GM18505 (cell line): ENCODE data around the gene KCTD14.
A peak's percentile ranks its signal among the peaks of the same experiment; 100 is the strongest.
"Not testable (repeated sequence)": the region's sequence is repeated elsewhere in the genome, so short reads cannot be mapped to it uniquely, and the experiment has no call there.

Experiments used
- ATAC-seq: cut with Tn5 transposase; IDR thresholded peaks from one replicate; pipeline ENCODE4 v1.9.1; 2021; ENCODE audit not compliant: unreplicated experiment
- POLR2A ChIP-seq: IDR thresholded peaks from 4 replicates; pipeline ENCODE4 v1.6.1; 2011; ENCODE audit warnings: borderline replicate concordance; ENCODE audit not compliant: insufficient read depth, insufficient read length; ENCODE audit errors: extremely low read depth

KCTD14 gene

DNA sequence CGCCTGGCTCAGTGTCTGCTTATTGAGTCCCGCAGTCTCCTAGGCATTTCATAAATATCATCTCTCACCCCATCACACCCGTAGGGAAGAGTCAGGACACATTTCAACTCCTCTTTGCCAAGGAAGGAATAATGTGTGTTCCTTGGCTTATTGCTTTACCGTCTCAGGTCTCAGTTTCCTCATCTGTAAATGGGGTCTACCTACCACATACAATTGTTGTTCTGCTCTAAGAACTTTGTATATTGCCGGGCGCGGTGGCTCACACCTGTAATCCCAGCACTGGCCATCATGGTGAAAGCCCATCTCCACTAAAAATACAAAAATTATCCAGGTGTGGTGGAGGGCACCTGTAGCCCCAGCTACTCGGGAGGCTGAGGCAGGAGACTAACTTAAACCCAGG is 37.5 kb upstream of the KCTD14 start:
- no peak for TF ChIP-seq POLR2A
- no peak for ATAC-seq

DNA sequence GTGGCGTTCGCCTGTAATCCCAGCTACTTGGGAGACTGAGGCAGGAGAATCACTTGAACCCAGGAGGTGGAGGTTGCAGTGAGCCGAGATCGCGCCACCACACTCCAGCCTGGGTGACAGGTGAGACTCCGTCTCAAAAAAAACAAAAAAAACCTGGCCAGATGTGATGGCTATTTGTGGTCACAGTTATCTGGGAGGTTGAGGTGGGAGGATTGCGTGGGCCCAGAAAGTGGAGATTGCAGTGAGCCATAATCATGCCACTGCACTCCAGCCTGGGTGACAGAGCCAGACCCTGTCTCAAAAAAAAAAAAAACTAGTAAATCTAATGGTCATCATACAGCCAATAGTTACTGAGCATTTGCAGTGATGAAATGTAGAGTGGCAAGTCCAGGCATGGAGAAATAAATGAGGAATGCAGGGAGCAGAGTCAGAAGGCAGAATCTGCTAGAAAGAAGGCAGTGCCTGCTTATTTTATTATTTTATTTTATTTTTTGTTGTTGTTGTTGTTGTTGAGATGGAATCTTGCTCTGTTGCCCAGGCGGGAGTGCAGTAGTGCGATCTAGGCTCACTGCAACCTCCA is 36.8 kb upstream of the KCTD14 start:
- not testable (repeated sequence) for ATAC-seq

DNA sequence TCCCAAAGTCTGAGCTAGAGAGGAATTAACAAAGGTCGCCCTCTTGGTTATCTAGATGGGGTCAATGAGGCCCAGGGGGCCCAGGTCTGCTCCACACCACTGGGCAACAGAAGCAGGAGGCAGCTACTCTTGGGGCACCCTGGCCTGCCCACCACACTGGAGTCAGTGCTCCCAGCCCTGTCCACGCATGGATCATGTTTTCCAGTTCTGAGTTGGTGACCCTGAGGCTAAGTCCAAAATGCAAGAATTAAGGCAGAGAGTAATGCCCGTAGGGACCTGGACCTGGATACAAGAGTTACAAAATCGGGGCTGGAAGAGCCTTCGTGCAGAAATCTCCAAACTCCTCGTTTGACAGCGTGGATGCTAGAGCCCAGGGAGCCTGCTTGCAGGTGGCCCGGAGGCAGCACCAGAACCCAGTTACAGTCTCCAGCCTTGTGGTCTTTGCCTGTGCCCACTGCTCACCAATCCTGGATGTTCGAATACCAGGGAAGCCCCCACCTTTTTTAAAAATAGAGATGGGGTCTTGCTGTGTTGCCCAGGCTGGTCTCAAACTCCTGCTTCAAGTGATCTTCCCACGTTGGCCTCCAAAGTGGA is 34.5 kb upstream of the KCTD14 start:
- no peak for TF ChIP-seq POLR2A
- ATAC-seq, result no peak

DNA sequence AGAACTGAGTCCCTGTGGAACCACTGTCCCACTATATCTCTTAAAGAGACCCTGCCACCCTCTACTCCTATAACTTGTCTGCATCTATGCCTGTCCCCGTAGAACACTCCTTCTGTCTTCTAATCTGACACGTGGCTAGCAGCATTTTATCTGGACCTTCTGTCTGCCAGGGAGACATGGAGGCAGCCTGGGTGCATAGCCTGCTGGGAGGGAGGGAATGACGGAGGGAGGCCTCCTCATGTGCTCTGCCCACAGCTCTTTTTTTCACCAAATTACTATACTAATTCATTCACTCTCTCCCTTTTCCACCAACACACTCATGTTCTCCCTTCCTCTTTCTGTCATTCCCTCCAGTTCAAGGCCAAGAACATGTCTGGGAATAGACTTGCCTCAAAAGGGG is 33.0 kb upstream of the KCTD14 start:
- no peak for ATAC-seq
- no peak for TF ChIP-seq POLR2A

DNA sequence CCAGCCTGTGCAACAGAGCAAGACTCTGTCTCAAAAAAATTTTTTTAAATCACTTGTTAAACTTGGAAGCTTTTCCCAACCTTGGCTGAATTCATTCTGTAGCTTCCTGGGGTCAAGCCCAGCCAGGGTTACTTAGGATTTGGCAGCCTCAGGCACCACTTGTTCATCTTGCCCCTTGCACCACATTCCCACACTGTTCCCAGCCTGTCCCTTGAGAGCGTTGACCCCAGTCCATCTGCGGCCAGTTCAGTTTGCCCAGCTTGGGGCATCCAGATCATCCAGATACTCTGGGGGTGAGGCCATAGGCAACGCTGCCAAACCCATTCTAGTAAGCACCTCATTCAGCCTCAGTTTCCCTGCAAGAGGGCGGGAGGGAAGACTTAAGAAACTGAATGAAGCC is 31.9 kb upstream of the KCTD14 start:
- ATAC-seq, result no peak
- TF ChIP-seq POLR2A, result no peak

DNA sequence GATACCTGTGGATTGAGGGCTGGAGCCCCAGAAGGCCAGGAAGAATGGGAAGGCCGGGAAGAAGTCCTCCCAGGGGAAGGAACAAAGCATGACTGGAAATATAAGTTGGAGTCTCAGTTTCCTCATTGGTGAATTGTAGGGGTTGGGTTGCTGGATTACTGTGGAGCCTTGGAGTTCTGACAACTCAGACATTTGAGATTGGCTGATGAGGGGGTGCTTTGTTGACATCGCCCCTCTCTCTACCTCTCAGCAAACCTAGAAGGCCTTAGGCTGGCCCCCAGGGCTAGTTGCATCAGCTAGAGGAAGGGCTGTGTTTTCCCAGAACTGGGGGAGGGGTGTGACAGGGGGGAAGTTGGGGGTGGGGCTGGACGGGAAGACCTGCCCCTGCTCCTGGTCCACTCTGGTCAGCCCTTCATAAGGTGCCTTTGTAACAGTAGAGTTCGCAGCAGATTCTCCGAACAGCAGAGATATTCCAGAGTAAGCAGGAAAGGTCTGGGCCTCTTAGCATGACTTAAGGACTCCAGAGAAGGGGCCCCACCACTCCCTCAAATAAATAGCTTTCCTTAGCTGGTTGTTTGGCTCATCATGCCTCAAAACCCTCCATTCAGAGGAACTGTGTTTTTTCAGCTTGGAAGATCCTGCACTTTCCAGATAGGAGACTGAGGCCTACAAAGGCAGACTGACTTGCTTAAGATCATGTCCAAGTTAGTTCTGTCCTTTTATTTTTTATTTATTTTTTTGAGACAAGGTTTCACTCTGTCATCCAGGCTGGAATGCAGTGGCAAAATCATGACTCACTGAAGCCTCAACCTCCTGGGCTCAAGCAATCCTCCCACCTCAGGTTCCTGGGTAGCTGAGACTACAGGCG is 28.1 kb upstream of the KCTD14 start:
- no peak for ATAC-seq
- no peak for TF ChIP-seq POLR2A

DNA sequence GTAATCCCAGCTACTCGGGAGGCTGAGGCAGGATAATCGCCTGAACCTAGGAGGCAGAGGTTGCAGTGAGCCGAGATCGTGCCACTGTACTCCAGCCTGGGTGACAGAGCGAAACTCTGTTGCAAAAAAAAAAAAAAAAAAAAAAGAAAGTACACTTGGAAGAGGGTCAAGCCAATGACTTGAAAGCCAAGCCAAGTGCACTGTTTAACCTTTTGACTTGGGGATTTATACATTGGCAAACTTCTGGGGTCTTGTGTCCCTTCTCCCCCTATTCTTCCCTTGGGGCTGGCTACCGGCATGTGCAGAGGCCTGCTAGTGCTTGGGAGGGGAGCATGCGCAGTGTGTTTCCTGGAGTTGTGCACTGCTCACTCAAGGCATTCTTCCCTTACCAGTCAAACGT is 26.3 kb upstream of the KCTD14 start:
- ATAC-seq, result no peak
- no peak for TF ChIP-seq POLR2A

DNA sequence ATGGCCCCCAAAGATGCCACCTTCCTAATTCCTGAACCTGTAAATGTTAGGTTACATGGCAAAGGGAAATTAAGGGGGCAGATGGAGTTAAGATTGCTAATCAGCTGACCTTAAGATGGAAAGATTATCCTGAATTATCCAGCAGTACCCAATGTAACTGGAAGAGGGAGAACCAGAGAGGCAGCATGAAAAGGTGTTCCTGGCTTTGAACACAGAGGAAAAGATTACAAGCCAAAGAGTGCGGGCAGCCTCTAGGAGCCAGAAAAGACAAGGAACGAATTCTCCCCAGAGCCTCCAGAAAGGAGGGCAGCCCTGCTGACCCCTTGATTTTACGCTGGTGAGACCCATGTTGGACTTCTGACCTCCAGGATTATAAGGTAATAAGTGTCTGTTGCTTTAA is 25.5 kb upstream of the KCTD14 start:
- ATAC-seq, result no peak
- TF ChIP-seq POLR2A, result no peak

DNA sequence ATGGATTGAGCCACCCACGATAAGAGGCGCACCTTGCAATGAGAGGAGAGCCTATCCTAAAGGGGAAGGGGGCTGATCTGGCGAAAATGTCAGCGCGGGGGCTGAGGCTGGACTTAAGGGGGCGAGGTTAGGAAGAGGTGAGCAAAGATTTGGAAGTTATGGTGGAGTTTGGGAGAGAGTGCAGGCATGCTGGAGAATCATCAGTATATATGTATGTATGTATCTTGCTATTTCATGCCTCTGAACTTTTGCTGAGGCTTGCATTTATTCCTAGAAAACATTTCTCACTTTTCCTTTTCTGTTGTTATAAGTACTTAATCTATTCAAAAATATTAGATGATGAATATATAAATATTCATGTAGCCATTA is 23.4 kb upstream of the KCTD14 start:
- no peak for TF ChIP-seq POLR2A
- ATAC-seq, result no peak

DNA sequence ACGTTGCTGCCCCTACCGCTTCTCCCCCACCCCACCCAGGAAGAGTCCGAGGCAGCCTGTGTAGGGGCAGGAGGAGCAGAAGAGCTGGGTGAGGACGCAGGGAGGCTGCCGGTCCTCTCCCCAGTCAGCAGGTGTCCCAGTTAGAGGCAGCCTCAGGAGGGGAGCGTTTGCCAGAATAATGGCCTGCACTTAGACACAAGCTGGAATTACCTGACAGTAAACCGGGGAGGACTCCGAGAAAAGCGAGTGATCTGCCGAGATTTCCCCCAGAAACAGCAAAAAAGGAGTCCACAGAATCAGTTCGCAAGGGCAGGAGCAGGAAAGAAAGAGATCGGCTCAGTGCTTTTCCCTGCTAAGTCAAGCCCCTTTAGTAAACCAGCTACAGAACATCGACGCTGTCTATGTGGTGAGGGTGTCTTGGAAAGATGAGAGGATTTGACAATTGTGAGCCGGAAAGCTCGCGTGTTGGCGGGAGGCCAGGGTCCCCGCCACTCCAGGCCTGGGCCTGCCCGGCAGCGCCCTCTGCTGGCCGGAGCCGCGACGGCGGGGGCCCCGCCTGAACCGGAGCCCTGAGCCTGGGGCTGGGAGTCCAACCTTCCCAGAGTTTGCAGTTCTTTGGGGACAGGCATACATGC is 22.9 kb upstream of the KCTD14 start:
- no peak for TF ChIP-seq POLR2A
- peak; percentile 68 for ATAC-seq

DNA sequence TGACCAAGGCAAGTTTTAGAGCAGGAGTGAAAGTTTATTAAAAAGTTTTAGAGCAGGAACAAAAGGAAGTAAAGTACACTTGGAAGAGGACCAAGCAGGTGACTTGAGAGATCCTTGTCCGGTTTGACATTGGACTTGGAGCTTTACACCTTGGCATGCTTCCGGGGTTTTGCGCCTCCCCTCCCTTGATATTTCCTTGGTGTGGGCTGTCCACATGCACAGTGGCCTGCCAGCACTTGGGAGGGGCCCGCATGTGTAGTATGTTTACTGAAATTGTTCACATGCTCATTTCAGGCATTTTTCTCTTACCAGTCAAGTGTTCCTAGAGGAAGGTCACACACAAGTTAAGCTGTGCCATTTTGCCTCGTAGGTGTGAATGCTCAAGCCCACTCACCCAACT is 21.6 kb upstream of the KCTD14 start:
- ATAC-seq, result no peak
- no peak for TF ChIP-seq POLR2A

DNA sequence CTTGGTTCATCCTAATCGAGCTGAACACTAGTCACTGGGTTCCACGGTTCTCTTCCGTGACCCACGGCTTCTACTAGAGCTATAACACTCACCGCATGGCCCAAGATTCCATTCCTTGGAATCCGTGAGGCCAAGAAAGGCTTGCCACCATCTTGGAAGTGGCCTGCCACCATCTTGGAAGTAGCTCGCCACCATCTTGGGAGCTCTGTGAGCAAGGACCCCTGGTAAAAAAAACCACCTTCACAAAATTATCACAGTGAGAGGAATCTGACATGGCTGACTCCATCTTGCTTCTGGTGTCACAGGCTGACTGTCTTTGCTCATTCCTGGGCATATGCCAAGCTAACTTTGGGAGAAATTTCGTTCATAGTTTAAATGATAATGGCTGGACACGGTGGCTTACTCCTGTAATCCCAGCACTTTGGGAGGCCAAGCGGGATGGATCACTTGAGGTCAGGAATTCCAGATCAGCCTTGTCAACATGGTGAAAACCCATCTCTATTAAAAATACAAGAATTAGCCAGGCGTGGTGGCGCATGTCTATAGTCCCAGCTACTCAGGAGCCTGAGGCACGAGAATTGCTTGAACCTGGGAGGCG is 18.9 kb upstream of the KCTD14 start:
- TF ChIP-seq POLR2A, result no peak
- ATAC-seq, result no peak

DNA sequence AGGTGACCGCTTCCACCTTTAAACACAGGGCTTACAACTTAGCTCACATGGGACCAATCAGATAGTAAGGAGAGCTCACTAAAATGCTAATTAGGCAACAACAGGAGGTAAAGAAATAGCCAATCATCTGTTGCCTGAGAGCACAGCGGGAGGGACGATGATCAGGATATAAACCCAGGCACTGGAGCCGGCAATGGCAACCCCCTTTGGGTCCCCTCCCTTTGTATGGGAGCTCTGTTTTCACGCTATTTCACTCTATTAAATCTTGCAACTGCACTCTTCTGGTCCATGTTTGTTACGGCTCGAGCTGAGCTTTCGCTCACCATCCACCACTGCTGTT is 18.3 kb upstream of the KCTD14 start:
- not testable (repeated sequence) for ATAC-seq
